Glomerular endothelial cell (primary cell): ENCODE data around the gene ACSL1. TPM values are rescaled to one million over a fixed set of nuclear protein-coding genes. Genes with fewer than 3 reads are reported as not detected.
"Not testable (repeated sequence)": the region's sequence is repeated elsewhere in the genome, so short reads cannot be mapped to it uniquely, and the experiment has no call there.

Experiments
- DNase-seq: peaks from one replicate; pipeline ENCODE4 v3.0.0-alpha.2; 2011; ENCODE audit warnings: low read depth, low spot score; ENCODE audit errors: extremely low read depth
- total RNA-seq: library from RNA; depleted of rRNA; stranded (reverse); fragments of >200 nt; gene quantifications from 2 replicates; pipeline ENCODE4 v1.2.3, GENCODE V29; 2015

ACSL1 gene
- total RNA-seq, 1 donor from 2014 or later = 10.9 TPM

DNA sequence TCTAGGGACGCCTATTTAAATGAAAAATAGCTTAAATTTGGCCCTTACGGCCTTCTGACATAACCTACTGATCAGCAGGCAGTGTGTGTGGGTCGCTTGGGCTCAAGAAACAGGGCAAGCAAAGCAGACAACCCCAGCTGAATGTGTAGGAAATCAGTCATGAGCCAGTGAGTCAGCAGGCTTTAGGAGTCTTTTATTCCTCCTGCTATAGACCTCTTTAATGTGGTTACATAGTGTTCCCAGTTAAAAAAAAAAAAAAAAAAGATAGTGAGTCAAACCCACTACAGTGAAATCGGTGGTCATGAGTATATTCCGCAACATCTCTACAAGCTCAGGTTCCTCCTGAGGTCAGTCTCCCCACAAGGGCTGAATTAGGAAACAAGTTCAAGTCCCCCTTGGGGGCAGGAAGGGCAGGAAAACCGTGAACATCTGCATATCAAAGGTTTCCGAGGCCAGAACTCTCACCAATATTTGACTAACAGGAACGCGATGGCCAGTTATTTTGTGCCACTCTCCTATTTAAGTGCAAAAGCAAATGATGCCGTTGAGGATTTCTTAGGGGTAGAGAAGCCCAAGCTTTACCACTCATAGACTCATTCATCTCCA lies 32.7 kb downstream of the ACSL1 start:
- DNase-seq = peak; percentile 71

DNA sequence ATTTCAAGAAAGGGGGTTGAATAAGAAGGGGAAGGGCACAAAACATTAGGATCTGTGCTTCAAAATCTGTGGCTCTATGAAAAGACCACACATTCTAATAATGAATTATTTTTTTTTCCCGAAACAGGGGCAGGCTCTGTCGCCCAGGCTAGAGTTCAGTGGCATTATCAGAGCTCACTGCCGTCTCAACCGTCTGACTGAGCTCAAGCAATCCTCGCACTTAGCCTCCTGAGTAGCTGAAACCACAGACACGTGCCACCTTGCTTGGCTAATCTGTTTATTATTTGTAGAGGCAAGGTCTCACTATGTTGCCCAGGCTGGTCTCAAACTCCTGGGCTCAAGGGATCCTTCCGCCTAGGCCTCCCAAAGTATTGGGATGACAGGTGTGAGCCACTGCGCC lies 33.4 kb downstream of the ACSL1 start:
- no peak for DNase-seq

DNA sequence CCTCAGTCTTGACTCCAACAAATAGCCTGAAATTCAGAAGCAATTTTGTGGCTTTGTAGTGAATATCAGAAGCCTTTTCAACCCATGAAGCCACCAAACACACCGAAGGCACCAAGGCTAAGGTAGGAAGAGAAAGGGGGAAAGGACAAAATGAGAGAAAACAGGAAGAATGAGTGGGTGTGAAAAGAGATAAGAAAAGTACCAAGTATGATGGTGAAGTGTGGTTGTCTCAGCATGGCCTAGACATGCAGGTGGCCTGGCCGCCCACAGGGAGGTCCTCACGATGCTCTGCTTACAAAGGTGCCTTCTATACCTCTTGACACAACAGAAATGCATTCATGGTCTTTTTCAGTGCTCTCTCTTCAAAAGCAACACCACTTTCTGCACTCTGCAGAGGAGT lies 34.9 kb downstream of the ACSL1 start:
- DNase-seq = no peak

DNA sequence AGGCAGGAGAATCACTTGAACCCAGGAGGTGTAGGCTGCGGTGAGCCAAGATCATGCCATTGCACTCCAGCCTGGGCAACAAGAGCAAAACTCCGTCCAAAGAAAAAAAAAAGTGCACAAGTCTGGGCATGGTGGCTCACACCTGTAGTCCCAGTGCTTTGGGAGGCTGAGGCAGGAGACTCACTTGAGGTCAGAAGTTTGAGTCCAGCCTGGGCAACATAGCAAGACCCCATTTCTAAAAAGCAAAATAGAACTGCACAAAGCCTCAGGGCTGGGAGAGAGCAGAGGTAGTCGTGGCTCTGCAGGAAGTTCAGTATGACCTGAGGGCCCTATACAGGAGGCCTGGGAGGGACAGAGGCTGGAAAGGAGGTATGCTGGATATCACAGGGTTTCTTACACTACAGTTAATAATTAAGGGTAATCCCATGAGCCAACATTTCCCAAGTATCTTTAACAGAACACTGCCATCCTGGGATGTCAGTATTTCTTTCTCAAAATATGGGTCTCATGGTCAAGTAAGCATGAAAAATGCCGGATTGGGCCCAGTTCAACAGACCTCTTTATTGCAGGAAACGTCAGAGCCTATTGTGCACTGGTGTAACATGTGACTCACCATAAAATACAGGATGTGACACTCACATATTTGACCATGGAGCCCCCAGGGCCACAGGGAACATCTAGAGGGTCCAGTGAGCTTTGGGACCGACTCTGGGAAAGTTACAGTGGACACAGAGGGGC lies 37.8 kb downstream of the ACSL1 start:
- DNase-seq = no peak

DNA sequence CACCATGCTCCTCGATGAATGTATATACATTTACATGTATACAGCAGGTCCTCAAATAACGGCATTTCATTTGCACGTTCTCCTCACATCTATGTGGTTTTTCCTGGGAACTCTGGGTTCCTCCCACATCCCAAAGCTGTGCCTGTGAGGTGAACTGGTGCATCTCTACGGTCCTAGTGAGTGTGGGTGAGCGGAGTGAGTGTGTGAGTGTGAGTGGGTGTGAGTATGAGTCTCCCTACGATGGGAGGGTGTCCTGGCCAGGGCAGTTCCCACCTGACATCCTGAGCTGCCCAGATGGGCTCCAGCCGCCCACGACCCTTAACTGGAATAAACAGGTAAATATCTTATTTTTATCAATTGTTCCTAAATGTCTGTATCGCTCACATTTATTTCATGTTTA lies 40.0 kb downstream of the ACSL1 start:
- no peak for DNase-seq

DNA sequence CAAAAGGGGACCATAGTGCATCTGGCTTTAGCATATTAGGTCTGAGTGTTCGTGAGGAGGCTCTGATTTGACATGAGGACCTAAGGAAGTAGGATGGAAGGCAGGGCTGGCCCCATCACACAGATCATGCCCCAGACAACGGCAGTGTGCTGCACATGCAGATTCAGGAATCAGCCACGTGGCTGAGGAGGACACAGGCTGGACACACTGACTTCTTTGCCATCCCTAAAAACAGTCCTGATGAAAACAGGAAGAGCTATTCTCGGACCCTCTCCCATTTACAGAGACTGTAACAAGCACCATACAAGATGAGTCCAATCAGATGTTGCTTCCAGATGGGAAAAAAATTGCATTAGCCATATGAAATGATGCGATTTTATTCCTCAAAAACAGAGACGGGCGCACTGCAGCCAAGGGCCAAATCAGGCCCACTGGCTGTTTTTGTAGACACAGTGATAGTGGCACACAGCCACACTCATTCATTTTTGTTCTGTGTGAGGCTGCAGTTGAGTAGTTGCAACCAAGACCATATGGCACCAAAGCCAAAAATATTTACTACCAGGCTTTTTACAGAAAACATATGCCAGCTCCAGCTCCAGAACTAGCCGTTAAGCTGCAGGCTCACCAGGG lies 41.0 kb downstream of the ACSL1 start:
- DNase-seq = no peak

DNA sequence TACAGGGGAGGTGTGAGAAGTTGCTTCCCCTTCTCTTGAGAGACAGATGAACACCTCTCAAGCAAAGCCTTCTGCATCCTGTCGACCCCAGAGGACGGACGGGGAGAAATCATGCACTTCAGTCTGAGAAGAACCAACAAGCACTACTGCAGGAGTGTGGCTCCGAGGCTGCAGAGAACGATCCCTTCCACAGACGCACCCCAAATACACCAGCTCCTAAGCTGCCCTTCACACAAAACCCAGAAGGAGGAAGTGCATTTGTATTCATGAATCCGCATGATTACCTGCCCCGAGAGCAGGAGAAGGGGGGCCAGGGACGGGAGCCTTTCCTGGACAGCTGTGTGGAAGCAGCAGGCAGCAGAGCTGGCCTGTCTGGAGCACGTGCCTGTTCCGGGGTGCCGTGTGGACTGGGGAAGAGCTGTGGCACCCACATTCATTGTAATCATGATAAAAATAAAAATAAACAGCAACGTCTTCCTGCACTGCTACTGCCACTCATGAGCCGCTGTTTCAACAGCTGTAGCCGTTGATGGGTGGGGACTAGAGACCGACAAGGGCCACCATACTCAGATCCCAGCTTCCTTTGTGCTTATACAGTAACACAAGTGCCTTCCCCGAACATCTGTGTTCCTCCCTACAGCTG lies 42.9 kb downstream of the ACSL1 start:
- no peak for DNase-seq

DNA sequence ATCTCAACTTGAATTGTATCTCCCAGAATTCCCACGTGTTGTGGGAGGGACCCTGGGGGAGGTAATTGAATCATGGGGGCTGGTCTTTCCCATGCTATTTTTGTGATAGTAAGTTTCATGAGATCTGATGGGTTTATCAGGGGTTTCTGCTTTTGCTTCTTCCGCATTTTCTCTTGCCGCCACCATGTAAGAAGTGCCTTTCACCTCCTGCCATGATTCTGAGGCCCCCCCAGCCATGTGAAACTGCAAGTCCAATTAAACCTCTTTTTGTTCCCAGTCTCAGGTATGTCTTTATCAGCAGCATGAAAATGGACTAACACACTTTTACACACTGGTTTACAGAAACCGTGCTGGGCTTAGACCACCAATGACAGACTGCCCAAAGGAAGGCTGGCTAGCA lies 46.6 kb downstream of the ACSL1 start:
- not testable (repeated sequence) for DNase-seq

DNA sequence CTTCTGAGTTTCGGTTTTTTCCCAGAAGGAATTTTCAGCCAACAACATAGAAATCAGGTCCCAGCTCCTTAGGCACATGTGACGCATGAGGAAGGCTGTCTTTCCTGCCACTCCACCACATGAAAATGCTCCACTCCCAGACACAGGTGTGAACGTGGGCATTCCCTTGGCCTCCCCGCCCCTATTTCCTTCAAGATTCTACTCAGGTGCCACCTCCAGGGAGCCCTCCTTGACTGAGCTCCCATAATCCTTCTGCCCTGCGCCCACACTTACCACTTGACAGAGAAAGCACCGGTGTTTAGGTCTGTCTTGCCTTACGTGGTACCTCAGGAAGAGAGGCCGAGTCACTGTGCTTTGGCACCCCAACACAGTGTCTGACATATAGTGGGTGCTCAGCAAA lies 47.4 kb downstream of the ACSL1 start:
- DNase-seq = no peak

DNA sequence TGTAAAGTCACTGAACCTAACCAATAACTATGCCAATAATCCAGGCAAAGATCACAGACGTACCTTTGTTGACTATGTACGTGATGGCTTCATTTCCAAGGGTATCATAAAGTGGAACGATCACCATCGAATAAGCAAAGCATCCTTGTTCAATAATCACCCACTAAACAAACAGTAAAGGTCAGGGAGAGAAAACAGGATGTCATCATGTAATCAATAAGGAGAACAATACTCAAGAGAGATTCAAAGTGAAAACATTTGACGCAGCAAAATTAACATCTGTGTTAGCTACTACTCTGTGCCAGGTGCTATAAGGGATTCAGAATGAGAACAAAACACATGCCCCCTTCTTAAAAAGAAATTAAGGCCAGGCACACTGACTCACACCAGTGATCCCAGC lies 48.9 kb downstream of the ACSL1 start:
- no peak for DNase-seq

DNA sequence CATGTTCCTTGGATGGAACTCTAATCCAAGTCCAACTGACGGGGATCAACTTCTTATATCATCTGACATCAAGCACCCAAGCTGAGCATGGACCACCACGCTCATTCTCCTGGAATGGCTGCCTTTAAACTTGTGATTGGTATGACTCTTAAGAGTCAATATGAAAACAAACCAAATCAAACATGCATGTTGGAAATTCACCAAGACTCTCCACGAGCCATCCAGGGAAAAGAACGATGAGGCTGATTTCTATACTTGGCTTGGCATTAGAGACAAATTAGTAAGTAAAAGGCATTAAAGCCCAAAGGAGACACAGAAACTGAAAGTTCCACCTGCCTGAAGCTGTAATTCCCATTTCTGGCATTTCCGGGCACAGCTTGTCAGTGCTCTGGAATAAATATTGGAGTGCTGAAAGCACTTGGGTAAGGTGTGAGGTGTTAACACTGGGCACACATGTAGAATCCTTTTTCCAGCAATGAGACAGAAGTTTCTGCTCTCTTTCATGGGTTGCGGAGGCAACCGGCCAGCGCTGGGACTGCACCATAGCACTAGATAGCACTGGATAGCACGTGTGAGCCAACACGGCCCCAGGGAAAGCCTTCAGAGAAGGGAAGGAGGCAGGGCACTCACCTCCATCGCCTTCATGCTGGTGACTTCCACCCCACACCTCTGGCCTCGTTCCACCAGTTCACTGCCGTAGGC lies 49.8 kb downstream of the ACSL1 start:
- no peak for DNase-seq

DNA sequence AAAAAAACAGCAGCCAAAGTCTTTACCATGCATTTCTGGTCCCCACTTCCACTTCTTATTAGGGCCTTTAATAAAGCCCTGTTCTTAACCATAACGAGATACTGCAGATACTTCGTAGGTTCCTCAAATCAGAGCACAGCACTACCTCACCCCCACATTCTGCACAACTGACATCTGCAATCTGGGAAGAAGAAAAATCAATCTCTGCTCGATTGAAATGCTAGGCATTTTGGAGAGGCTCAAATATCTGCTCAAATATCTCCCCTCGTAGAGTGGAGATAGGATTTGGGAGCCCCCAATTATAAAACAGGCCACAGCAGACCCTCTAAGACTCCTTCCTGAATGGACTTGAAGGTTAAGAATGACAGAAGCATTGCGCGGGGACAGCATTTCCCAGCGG lies 51.6 kb downstream of the ACSL1 start:
- no peak for DNase-seq

DNA sequence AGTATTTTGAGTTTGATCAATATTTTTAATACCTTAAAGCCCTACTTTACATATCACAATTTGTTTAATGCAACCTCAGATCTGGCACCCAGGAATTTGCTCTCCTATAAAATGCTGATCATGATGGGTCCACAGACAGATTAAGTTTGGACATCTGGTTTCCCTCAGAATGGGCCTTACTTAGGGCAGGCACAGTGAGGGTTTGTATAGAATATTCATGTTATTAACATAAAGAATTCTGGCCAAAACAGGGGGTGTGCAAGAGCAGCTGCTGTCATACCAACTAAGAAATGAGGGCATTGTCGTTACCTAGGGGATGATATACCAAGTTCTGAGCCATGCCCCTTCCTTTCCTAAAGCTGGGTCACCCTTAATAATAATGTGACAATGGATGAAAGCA lies 54.4 kb downstream of the ACSL1 start:
- DNase-seq = no peak

DNA sequence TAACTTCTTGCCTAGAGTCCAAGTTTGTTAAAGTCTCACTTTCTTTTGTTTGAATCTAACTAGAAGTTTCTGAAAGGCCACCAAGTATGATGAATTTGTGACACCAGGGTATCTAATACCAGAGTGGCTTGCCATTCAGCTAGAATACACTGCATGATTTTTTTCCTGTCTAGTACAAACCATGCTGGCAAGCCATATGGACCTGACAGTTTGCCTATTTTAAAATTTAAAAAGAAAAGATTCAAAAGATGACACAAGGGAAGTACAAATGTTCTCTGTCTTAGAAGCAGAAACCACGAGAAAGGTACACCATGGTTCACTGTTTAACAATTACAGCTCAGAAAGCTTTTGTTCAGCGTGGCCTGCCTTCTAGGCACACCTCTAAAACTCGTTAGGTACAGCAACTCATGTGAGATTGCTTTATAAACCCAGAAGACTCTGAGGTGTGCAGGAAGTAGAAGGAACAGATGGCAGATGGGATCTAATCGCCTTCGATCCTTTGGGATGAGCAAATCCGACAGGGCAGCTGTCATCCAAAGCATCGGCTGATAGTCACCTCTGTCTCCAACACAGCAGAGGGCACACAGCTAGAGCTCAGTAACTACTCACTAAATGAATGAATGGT lies 56.5 kb downstream of the ACSL1 start:
- DNase-seq = no peak

DNA sequence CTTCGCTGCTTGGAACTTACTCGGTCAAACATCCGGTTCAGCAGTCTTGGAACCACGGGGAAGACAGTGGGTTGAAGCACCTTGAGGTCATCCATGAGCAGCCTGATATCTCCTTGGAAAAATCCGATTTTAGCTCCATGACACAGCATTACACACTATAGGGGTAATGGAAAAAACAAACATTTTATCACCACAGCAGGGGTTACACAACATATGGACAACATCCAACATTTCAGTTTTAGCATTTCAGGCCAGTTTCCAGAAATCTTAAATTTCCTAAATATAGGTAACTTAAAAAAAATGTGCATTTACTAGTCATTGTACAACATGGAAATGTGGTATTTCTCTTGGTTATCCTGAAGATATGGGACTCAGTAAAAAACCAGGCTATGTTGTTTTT lies 57.5 kb downstream of the ACSL1 start:
- DNase-seq = no peak

DNA sequence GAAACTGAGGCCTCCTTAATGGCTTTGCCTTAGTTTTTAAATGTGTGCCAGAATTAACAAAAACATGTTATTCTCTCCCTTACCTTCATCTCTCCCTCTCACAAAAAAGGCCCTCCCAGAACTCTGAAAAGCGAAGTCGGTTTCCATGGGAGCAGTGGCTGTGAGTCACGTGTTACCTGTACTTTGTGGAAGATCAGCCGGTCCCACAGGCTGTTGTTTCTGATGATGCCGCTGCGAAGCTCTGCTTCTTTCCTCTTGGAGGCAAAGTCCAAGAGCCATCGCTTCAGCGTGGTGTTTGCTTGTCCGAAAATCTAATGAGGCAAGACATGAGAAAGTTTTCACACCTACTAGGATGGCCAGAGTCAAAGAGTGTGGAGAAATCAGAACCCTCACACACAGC lies 59.3 kb downstream of the ACSL1 start:
- DNase-seq = no peak

DNA sequence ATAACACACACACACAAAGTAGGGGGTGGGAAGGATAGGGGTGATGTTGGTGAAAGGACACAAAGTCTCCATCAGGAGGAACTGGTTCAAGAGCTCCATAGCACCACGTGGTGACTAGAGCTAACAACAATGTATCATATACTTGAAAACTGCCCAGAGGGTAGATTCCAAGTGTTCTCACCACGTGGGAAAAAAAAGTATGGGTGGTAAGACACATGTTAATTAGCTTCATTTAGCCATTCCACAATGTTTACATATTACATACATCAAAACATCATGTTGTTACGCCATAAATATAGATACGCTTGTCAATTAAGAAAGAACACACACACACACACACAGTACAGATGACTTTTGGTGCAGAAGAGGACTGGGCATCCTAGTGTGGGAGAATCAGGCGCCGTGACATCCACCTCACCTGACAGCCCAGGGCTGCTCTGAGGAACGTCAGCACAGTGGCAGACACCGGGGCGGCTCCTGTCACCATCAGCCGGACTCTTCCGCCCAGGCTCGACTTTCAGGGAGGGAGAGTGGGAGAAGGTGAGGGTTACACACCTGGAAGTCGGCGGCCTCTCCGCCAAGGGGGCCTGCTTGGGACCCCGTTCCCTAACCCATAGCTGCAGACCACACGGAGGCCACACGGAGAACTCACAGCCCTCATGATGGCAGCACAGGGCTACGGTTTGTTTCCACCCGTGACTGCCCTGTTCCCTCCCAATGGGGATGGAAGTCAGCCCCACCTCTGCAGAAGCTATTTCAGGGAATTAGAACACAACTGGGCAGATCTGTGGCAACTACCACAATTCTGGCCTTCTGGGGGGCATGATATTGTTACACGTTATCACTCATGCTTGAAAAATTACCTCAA lies 60.1 kb downstream of the ACSL1 start:
- DNase-seq = no peak

DNA sequence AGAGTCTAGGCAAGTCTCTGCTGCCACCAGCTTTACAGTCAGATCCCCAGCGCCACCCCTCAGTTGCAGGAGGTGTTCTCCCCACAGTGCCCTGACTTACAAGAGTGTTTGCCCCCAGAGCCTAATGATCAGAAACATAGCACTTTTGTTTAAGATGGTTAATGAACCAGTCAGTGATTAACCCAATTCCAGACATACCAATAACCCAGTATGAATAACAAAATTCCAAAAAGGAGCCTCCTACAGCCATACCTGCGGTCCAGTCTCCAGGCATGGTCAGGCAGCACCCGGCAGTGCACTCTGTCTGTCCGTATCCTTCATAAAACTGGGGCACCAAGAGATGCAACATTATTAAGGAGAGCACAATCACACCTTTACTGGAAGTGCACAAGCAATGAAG lies 61.2 kb downstream of the ACSL1 start:
- DNase-seq = no peak

DNA sequence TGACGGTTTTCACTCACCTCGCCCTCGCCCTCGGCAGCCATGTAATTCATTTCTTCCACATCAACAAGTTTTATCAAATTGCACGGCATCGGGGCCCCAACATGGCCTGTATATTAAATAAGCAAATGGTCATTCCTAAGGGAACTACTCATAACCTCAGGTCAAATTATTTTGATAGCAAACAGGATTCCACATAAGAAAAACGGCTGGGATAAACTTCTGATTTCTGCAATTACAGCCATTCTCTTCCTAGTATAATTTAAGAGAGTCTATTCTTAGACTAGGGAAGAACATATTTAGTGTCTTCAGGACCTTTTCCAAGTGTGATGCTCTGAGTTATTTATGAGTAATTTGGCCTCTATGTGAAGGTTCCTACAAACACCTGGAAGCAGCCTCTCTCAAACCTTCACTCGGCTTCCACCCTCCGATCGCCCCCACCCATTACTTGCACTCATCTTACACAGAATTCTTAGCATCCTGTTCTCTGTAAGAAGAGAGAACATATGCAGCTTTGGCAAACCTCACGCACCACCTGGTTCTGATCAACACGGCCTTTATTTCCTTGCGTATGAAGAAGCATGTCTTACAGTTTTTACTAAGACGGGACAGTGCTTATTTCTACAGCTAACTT lies 62.5 kb downstream of the ACSL1 start:
- no peak for DNase-seq
